Gastrocnemius medialis (tissue), 4 donors: ENCODE data around the gene SLC39A11. TPM values are rescaled to one million over a fixed set of nuclear protein-coding genes. Genes with fewer than 3 reads are reported as not detected.

ENCODE experiments used
- ATAC-seq, 2 donors: fragments of 150-250 bp; one replicate each; pipeline ENCODE4 v1.9.1; 2016
- DNase-seq, 2 donors: peaks; one replicate each; pipeline ENCODE4 v3.0.0-alpha.2; 2019
- H3K27ac ChIP-seq, 4 donors: fragments of 200-600 bp; sonication (generic); 1 replicate in 1 of 4; 2 replicates in 3 of 4; pipeline ENCODE4 v1.5.1; 2016 to 2018; ENCODE audit warnings: mild to moderate bottlenecking in 2 of 4, moderate library complexity in 1 of 4
- H3K27me3 ChIP-seq, 3 donors: fragments of 200-600 bp; sonication (generic) in 2 of 3; 1 replicate in 1 of 3; 2 replicates in 2 of 3; pipeline versions ENCODE4 v1.5.1 to v1.6.0; 2016 to 2019; ENCODE audit warnings: mild to moderate bottlenecking in 1 of 3, moderate library complexity in 1 of 3
- H3K36me3 ChIP-seq, 2 donors: fragments of 200-600 bp; sonication (generic) in 1 of 2; one replicate each; pipeline ENCODE4 v1.5.1; 2017 to 2018
- H3K4me1 ChIP-seq, 2 donors: fragments of 200-600 bp; sonication (generic) in 1 of 2; one replicate each; pipeline ENCODE4 v1.5.1; 2016 to 2017; ENCODE audit warnings: mild to moderate bottlenecking in 2 of 2
- H3K4me3 ChIP-seq, 4 donors: fragments of 200-600 bp; sonication (generic) in 3 of 4; 1 replicate in 1 of 4; 2 replicates in 3 of 4; pipeline ENCODE4 v1.5.1; 2016 to 2019; ENCODE audit warnings: mild to moderate bottlenecking in 2 of 4
- H3K9me3 ChIP-seq, 3 donors: fragments of 200-600 bp; sonication (generic) in 2 of 3; 1 replicate in 1 of 3; 2 replicates in 2 of 3; pipeline ENCODE4 v1.5.1; 2016 to 2019
- POLR2A ChIP-seq, 2 donors: fragments of 450-650 bp; IDR thresholded peaks; one replicate each; pipeline ENCODE4 v1.6.1; 2017; ENCODE audit warnings: antibody characterized with exemption in 2 of 2, mild to moderate bottlenecking in 2 of 2, moderate library complexity in 2 of 2
- in situ Hi-C, 4 donors: fragments of 200-750 bp; cut with MboI; loops; one replicate each; pipeline versions ENCODE4 v1.15.0 to v1.8.0; 2017; ENCODE audit warnings: low sequenced_read_pairs in 4 of 4
- intact Hi-C: fragments of 100-400 bp; cut with DNase I; formaldehyde crosslinking; loops from one replicate; pipeline ENCODE4 v1.15.1; 2023; ENCODE audit warnings: low total_unique reads
- total RNA-seq, 4 donors: library from RNA; depleted of rRNA; stranded (reverse); fragments of >200 nt; gene quantifications; one replicate each; pipeline versions ENCODE4 v1.1.0 to v1.2.3, GENCODE V29; 2016
- TF ChIP-seq, protein P1 (sequence below), 5 experiments: fragments of 450-650 bp in 3 of 5; fragments of 200-600 bp in 2 of 5; sonication (generic) in 2 of 5; IDR thresholded peaks in 4 of 5; conservative IDR thresholded peaks in 1 of 5; 1 replicate in 4 of 5; 2 replicates in 1 of 5; pipeline ENCODE4 v1.5.1; 2016 to 2019; ENCODE audit warnings: antibody characterized with exemption in 5 of 5, mild to moderate bottlenecking in 3 of 5, moderate library complexity in 3 of 5

SLC39A11 gene
- total RNA-seq, 4 donors from 2014 or later, result 7.6 to 28.4 (median 10.7) TPM

DNA sequence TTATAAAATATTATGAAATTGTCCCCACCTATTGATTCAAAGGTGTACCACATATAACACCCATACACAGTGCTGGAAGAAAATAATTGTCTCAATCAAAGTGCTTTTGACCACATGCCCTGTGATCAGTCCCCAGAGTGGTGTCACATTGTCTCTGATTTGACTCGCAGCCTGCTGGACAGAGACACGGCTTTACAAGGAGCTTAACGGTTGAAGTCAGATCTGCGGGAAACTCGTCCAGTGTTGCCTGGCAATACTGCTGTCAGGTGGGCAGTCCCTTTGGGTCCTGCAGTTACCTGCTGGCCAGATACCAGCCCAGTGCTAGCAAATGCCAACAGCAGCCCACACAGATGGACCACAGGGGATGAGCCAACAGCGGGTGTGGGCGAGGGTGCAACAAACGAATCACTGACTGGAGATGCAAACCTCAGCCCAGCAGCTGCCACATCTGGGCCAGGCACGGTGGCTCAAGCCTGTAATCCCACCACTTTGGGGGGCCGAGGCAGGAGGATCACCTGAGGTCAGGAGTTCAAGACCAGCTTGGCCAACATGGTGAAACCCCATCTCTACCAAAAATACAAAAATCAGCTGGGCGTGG is 46.2 kb upstream of the SLC39A11 start:
- Histone ChIP-seq H3K27me3 (no peaks in the 10 kb centered on the region), H3K36me3 (no peaks in the 10 kb centered on the region), H3K4me3 (no peak overlapping the region), H3K27ac (no peak overlapping the region), H3K9me3 (no peaks in the 10 kb centered on the region), H3K4me1 (no peaks in the 10 kb centered on the region)
- intact Hi-C loops, result no loop called here
- in situ Hi-C loops, result loop anchor here in 1 of 4 donors (25.0 kb wide), 1 partner anchor 151 kb away; no protein-coding TSS in a partner anchor
- ATAC-seq (no peak), DNase-seq (no peak)
- TF ChIP-seq, protein P1, sequence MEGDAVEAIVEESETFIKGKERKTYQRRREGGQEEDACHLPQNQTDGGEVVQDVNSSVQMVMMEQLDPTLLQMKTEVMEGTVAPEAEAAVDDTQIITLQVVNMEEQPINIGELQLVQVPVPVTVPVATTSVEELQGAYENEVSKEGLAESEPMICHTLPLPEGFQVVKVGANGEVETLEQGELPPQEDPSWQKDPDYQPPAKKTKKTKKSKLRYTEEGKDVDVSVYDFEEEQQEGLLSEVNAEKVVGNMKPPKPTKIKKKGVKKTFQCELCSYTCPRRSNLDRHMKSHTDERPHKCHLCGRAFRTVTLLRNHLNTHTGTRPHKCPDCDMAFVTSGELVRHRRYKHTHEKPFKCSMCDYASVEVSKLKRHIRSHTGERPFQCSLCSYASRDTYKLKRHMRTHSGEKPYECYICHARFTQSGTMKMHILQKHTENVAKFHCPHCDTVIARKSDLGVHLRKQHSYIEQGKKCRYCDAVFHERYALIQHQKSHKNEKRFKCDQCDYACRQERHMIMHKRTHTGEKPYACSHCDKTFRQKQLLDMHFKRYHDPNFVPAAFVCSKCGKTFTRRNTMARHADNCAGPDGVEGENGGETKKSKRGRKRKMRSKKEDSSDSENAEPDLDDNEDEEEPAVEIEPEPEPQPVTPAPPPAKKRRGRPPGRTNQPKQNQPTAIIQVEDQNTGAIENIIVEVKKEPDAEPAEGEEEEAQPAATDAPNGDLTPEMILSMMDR (IDR thresholded peaks at IDR 0.05 in 4 of 5, conservative IDR thresholded peaks at IDR 0.05 in 1 of 5), result no peak
- TF ChIP-seq POLR2A (IDR thresholded peaks at IDR 0.05), result no peak

DNA sequence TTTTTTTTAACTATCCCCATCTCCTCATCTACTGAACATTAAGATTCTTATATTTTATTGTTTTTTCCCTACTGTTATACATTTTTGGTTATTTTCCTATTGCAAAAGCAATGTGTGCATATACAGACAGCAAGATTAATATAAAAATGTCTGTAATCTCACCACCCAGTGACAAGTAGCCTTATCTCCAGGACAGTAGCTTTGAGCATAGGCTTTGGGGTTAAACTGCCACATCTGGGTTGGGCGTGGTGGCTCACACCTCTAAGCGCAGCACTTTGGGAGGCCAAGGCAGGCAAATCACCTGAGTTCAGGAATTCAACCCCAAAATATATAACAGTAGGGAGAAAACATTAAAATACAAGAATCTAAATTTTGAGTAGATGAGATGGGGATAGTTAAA is 44.9 kb upstream of the SLC39A11 start:
- no peak overlapping the region for H3K4me3 ChIP-seq
- no peaks in the 10 kb centered on the region for H3K27me3 ChIP-seq
- no peak overlapping the region for H3K27ac ChIP-seq
- DNase-seq, result no peak
- in situ Hi-C loops, result loop anchor here in 1 of 4 donors (25.0 kb wide), 1 partner anchor 150 kb away; no protein-coding TSS in a partner anchor
- H3K36me3 ChIP-seq, result no peaks in the 10 kb centered on the region
- H3K4me1 ChIP-seq, result no peaks in the 10 kb centered on the region
- intact Hi-C loops, result no loop called here
- TF ChIP-seq, protein P1 (IDR thresholded peaks at IDR 0.05 in 4 of 5, conservative IDR thresholded peaks at IDR 0.05 in 1 of 5), result no peak
- no peak for TF ChIP-seq POLR2A (IDR thresholded peaks at IDR 0.05)
- no peaks in the 10 kb centered on the region for H3K9me3 ChIP-seq
- no peak for ATAC-seq

DNA sequence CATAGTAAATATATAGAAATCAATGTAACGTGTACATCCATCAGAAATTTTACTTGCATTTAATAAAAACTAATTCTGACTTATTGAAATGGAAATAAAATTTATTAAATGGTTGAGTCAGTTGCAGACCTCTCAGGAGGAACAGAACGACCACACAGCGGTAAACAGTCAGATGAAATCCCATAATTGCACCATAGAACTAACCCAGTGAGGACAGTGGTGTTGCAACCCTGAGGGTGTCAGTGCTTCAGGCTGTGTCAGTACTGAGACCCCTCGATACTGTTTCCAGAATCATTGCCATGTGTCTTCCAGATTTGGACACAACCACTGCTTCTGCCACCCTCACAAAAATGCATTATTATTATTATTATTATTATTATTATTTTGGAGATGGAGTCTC is 43.3 kb upstream of the SLC39A11 start:
- no peaks in the 10 kb centered on the region for H3K36me3 ChIP-seq
- no peak for ATAC-seq
- no peaks in the 10 kb centered on the region for H3K27me3 ChIP-seq
- H3K9me3 ChIP-seq, result no peaks in the 10 kb centered on the region
- TF ChIP-seq, protein P1 (IDR thresholded peaks at IDR 0.05 in 4 of 5, conservative IDR thresholded peaks at IDR 0.05 in 1 of 5), result no peak
- no peak for TF ChIP-seq POLR2A (IDR thresholded peaks at IDR 0.05)
- H3K4me3 ChIP-seq, result no peak overlapping the region
- H3K4me1 ChIP-seq, result no peaks in the 10 kb centered on the region
- in situ Hi-C loops (loop anchor here in 1 of 4 donors (25.0 kb wide), 1 partner anchor 148 kb away; no protein-coding TSS in a partner anchor), intact Hi-C loops (no loop called here)
- DNase-seq, result no peak
- no peak overlapping the region for H3K27ac ChIP-seq

DNA sequence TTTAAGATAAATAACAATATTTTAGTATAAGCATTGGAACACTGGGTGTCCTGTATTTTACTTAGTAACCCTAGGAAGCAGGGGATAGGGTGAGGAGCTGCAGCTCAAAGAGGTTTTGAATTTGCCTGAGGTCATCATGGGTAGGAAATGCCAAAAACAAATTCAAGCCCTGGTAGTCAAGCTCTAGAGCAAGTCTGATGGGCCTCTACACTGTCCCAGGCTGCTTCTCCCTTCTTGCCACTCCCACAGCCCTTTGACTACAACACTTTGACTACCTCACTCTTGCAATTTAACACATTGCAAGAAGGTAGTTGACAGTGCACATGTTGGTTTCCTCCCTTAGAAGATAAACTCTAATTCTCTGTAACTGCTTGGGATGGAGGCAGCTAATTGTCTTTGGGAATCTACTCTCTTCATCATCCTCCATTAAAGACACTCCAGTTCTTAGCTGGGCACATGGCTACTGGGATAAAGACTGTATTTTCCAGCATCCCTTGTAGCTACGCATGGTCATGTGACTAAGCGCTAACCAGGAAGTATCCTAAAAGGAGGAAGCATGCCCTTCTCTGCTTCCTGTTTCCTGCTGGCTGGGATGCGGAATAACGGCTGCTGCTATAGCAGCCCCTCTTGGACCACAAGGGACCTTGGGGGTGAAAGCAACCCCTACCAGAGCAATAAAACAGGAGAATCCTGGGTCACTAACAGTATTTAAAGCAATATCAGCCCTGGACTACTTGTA is 41.6 kb upstream of the SLC39A11 start:
- in situ Hi-C loops (loop anchor here in 1 of 4 donors (25.0 kb wide), 1 partner anchor 147 kb away; no protein-coding TSS in a partner anchor), intact Hi-C loops (no loop called here)
- H3K27me3 ChIP-seq, result no peaks in the 10 kb centered on the region
- H3K4me1 ChIP-seq, result no peaks in the 10 kb centered on the region
- H3K9me3 ChIP-seq, result no peaks in the 10 kb centered on the region
- H3K4me3 ChIP-seq, result no peak overlapping the region
- TF ChIP-seq, protein P1 (IDR thresholded peaks at IDR 0.05 in 4 of 5, conservative IDR thresholded peaks at IDR 0.05 in 1 of 5), result no peak
- TF ChIP-seq POLR2A (IDR thresholded peaks at IDR 0.05), result no peak
- no peak overlapping the region for H3K27ac ChIP-seq
- no peaks in the 10 kb centered on the region for H3K36me3 ChIP-seq
- DNase-seq (no peak), ATAC-seq (no peak)
